SJCRH30 (cell line): ENCODE results near the gene TUBB2B. TPM values are rescaled to one million over a fixed set of nuclear protein-coding genes. Genes with fewer than 3 reads are reported as not detected.
"Not testable (repeated sequence)": the region's sequence is repeated elsewhere in the genome, so short reads cannot be mapped to it uniquely, and the experiment has no call there.

Experiments used
- DNase-seq, 2 experiments: peaks; one replicate each; pipeline ENCODE4 v3.0.0-alpha.2; 2015 to 2020
- H3K27ac ChIP-seq: fragments of 250-450 bp; sonication (Bioruptor Pico); 2 replicates; pipeline ENCODE4 v1.5.1; 2020; ENCODE audit warnings: mild to moderate bottlenecking, moderate library complexity
- H3K27me3 ChIP-seq: fragments of 250-450 bp; sonication (Bioruptor Pico); 2 replicates; pipeline ENCODE4 v1.5.1; 2020; ENCODE audit warnings: mild to moderate bottlenecking, moderate library complexity
- H3K36me3 ChIP-seq: fragments of 250-450 bp; sonication (Bioruptor Pico); 2 replicates; pipeline ENCODE4 v1.5.1; 2020; ENCODE audit warnings: mild to moderate bottlenecking, moderate library complexity
- H3K4me1 ChIP-seq: fragments of 250-450 bp; sonication (Bioruptor Pico); 2 replicates; pipeline ENCODE4 v1.5.1; 2020; ENCODE audit warnings: mild to moderate bottlenecking, moderate library complexity
- H3K4me3 ChIP-seq: fragments of 250-450 bp; sonication (Bioruptor Pico); 2 replicates; pipeline ENCODE4 v1.5.1; 2020; ENCODE audit warnings: mild to moderate bottlenecking, moderate library complexity
- H3K9me3 ChIP-seq: fragments of 250-450 bp; sonication (Bioruptor Pico); replicated peaks from 2 replicates; pipeline ENCODE4 v1.5.1; 2020; ENCODE audit warnings: mild to moderate bottlenecking, moderate library complexity
- total RNA-seq: library from RNA; depleted of rRNA; stranded (reverse); fragments of >200 nt; shearing (Covaris generic); gene quantifications from 2 replicates; pipeline ENCODE4 v1.2.3, GENCODE V29; 2014; rRNA removed

TUBB2B gene
- total RNA-seq, 1 experiment from 2014 or later, result 57.9 TPM

DNA sequence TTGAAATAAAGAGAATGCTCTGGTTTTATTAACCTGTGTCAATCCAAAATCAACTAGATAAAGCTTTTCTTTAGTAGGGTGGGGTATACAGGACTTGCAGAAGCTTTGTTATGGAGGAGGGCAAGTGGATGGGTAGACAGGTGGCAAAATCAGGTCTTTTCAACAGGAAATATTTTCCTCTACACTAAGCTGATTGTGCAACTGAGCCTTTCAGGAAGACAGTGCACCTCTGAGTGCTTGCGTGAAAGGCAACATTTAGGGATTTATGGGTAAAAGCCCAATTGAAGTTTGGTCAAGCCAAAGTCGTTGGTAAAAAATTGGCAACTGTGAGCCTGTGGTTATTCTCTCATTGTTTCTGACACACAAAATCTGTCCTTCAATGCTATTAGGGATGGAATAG, 46.3 kb downstream of the TUBB2B start:
- Histone ChIP-seq H3K4me3 (no peak overlapping the region), H3K4me1 (peaks cover 5% of the 10 kb centered on the region), H3K27ac (no peak overlapping the region), H3K27me3 (no peaks in the 10 kb centered on the region), H3K9me3 (no peaks in the 10 kb centered on the region), H3K36me3 (no peaks in the 10 kb centered on the region)
- no peak for DNase-seq

- not testable (repeated sequence) for DNase-seq, H3K4me3 ChIP-seq, H3K27ac ChIP-seq
Measured at GRCh38 chr6:3179945-3180344, 47.5 kb downstream of the TUBB2B start.

DNA sequence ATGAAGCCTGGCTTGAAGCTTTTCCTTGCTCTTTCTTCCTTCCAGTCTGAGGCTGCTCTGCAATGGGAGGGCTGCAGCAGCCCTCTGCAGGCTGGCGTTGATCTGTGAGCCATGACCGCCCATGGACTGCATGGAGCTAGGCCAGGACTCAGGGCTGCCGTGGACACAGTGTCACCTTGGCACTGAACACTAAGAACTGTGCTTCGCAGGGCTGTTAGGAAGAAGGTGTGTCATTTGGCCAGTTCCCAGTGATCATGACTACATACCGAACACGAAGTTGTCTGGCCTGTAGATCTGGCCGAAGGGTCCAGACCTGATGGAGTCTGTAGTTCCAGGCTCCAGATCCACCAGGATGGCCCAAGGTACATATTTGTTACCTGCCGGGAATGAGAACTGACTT, 48.8 kb downstream of the TUBB2B start:
- not testable (repeated sequence) for H3K9me3 ChIP-seq, H3K36me3 ChIP-seq, H3K27me3 ChIP-seq, DNase-seq, H3K4me1 ChIP-seq, H3K4me3 ChIP-seq, H3K27ac ChIP-seq

More at GRCh38 chr6:3179945-3180344, 47.5 kb downstream of the TUBB2B start:
- H3K4me1 ChIP-seq, H3K27me3 ChIP-seq, H3K36me3 ChIP-seq, H3K9me3 ChIP-seq: not testable (repeated sequence)

GRCh38 chr6:3176562-3177355, 50.7 kb downstream of the TUBB2B start:
- DNase-seq, result peak; percentile 73 to 80
- Histone ChIP-seq H3K27me3 (no peaks in the 10 kb centered on the region), H3K4me3 (no peak overlapping the region), H3K4me1 (peaks cover 5% of the 10 kb centered on the region), H3K27ac (no peak overlapping the region), H3K9me3 (no peaks in the 10 kb centered on the region), H3K36me3 (no peaks in the 10 kb centered on the region)

GRCh38 chr6:3175715-3176402, 51.6 kb downstream of the TUBB2B start:
- Histone ChIP-seq H3K27me3 (no peaks in the 10 kb centered on the region), H3K9me3 (no peaks in the 10 kb centered on the region), H3K36me3 (no peaks in the 10 kb centered on the region), H3K27ac (no peak overlapping the region), H3K4me3 (no peak overlapping the region), H3K4me1 (peaks cover 5% of the 10 kb centered on the region)
- DNase-seq, result no peak

Other genes with a start within 250 kb of the TUBB2B start
- gene NQO2, start 227.8 kb downstream of the TUBB2B start, total RNA-seq, result 15.4 and 17.5 TPM in 2 replicates
- gene RIPK1, start 159.2 kb downstream of the TUBB2B start, total RNA-seq, result 6.1 and 7.3 TPM in 2 replicates
- gene BPHL, start 108.9 kb downstream of the TUBB2B start, total RNA-seq, result 7.1 and 7.3 TPM in 2 replicates
- 10.6 and 16.7 TPM in 2 replicates for gene TUBB2A, start 70.1 kb downstream of the TUBB2B start, total RNA-seq
- 10.1 and 11.0 TPM in 2 replicates for gene PSMG4, start 31.3 kb upstream of the TUBB2B start, total RNA-seq
- gene SLC22A23, start 229.4 kb upstream of the TUBB2B start, total RNA-seq, result 0.43 and 0.81 TPM in 2 replicates